EH (cell line): ENCODE measurements around the gene KBTBD6.
A peak's percentile ranks its signal among the peaks of the same experiment; 100 is the strongest.
"Not testable (repeated sequence)": the region's sequence is repeated elsewhere in the genome, so short reads cannot be mapped to it uniquely, and the experiment has no call there.

Experiments used
- DNase-seq: peaks from one replicate; pipeline ENCODE4 v3.0.0-alpha.2; 2015; ENCODE audit warnings: low read depth

Gene KBTBD6

GRCh38 chr13:41132512-41133152 lies at the start of gene KBTBD6:
Gene KBTBD6 (minus strand): TSS chr13:41132802. CDS start chr13:41132511, 291 bp downstream.
- peak; percentile 99 for DNase-seq

- no peak for DNase-seq
These were observed 49.6 kb upstream of the KBTBD6 start for GRCh38 chr13:41182231-41182630.

GRCh38 chr13:41179593-41180250 lies 47.1 kb upstream of the KBTBD6 start:
- DNase-seq: peak; percentile 57

GRCh38 chr13:41178040-41178439 lies 45.4 kb upstream of the KBTBD6 start:
- no peak for DNase-seq

- DNase-seq: no peak
These were observed 45.0 kb upstream of the KBTBD6 start for GRCh38 chr13:41177616-41178015.

- not testable (repeated sequence) for DNase-seq
These were observed 43.0 kb upstream of the KBTBD6 start for GRCh38 chr13:41175576-41175975.

GRCh38 chr13:41162151-41162550 lies 29.5 kb upstream of the KBTBD6 start:
- no peak for DNase-seq

- no peak for DNase-seq
These were observed 26.6 kb upstream of the KBTBD6 start for GRCh38 chr13:41159174-41159573.

- no peak for DNase-seq
These were observed 24.6 kb upstream of the KBTBD6 start for GRCh38 chr13:41157048-41157717.

GRCh38 chr13:41156620-41157019 lies 24.0 kb upstream of the KBTBD6 start:
- DNase-seq: no peak

GRCh38 chr13:41154042-41154441 lies 21.4 kb upstream of the KBTBD6 start:
- no peak for DNase-seq

- no peak for DNase-seq
These were observed 19.4 kb upstream of the KBTBD6 start for GRCh38 chr13:41152005-41152404.

- no peak for DNase-seq
These were observed 17.5 kb upstream of the KBTBD6 start for GRCh38 chr13:41150058-41150457.

GRCh38 chr13:41148419-41149283 lies 16.0 kb upstream of the KBTBD6 start:
- DNase-seq: no peak

- peak; percentile 81 for DNase-seq
These were observed 12.7 kb upstream of the KBTBD6 start for GRCh38 chr13:41145136-41145908.

- DNase-seq: no peak
These were observed 12.0 kb upstream of the KBTBD6 start for GRCh38 chr13:41144576-41144975.

- DNase-seq: peak; percentile 85
These were observed 6.8 kb upstream of the KBTBD6 start for GRCh38 chr13:41139296-41139966.

- DNase-seq: peak; percentile 87
These were observed 5.3 kb upstream of the KBTBD6 start for GRCh38 chr13:41137951-41138350.

GRCh38 chr13:41137241-41137640 lies 4.6 kb upstream of the KBTBD6 start:
- peak; percentile 30 for DNase-seq

- DNase-seq: no peak
These were observed 3.9 kb upstream of the KBTBD6 start for GRCh38 chr13:41136396-41137031.
